T-helper 9 cell (primary cell): ENCODE results near the gene ZNF692.

ENCODE experiments used
- DNase-seq: peaks from one replicate; pipeline ENCODE4 v3.0.0-alpha.2; 2020

The ZNF692 gene

GRCh38 chr1:248824301-248824700 lies 34.6 kb downstream of the ZNF692 start:
- DNase-seq: no peak

- no peak for DNase-seq
Measured at GRCh38 chr1:248823517-248824001, 35.3 kb downstream of the ZNF692 start.

- no peak for DNase-seq
Measured at GRCh38 chr1:248822148-248823032, 36.5 kb downstream of the ZNF692 start.

GRCh38 chr1:248821641-248822040 lies 37.2 kb downstream of the ZNF692 start:
- DNase-seq: no peak

- DNase-seq: no peak
Measured at GRCh38 chr1:248821101-248821500, 37.8 kb downstream of the ZNF692 start.

- DNase-seq: no peak
Measured at GRCh38 chr1:248820041-248820585, 38.8 kb downstream of the ZNF692 start.

GRCh38 chr1:248818505-248819374 lies 40.1 kb downstream of the ZNF692 start:
- no peak for DNase-seq

GRCh38 chr1:248817065-248817464 lies 41.8 kb downstream of the ZNF692 start:
- no peak for DNase-seq

GRCh38 chr1:248816042-248816851 lies 42.6 kb downstream of the ZNF692 start:
- no peak for DNase-seq

- DNase-seq: no peak
Measured at GRCh38 chr1:248815407-248816034, 43.4 kb downstream of the ZNF692 start.

GRCh38 chr1:248814351-248814750 lies 44.5 kb downstream of the ZNF692 start:
- no peak for DNase-seq

GRCh38 chr1:248813546-248813945 lies 45.3 kb downstream of the ZNF692 start:
- no peak for DNase-seq

GRCh38 chr1:248812736-248813425 lies 46.0 kb downstream of the ZNF692 start:
- DNase-seq: no peak

GRCh38 chr1:248811514-248812490 lies 47.1 kb downstream of the ZNF692 start:
- DNase-seq: no peak

GRCh38 chr1:248810727-248811513 lies 48.0 kb downstream of the ZNF692 start:
- DNase-seq: no peak

- DNase-seq: no peak
Measured at GRCh38 chr1:248810000-248810726, 48.7 kb downstream of the ZNF692 start.

- no peak for DNase-seq
Measured at GRCh38 chr1:248808876-248809275, 50.0 kb downstream of the ZNF692 start.

- peak; percentile 43 for DNase-seq
Measured at GRCh38 chr1:248807067-248807737, 51.7 kb downstream of the ZNF692 start.
